HCT116 (cell line): ENCODE results near the gene NEK6. TPM values are rescaled to one million over a fixed set of nuclear protein-coding genes. Genes with fewer than 3 reads are reported as not detected.

Experiments
- ATAC-seq: fragments of 200-7000 bp; cut with Tn5 transposase; 2 replicates; pipeline ENCODE4 v1.9.1; 2020; ENCODE audit warnings: mild to moderate bottlenecking, moderate library complexity
- BruUV-seq: library from RNA; stranded (reverse); fragments of 400-500 nt; replicated peaks from 2 replicates; lab custom pipeline; 2021; lab: Mats Ljungman, UMichigan
- CTCF ChIA-PET: fragments of 300-600 bp; sonication (Branson Sonifier 250); formaldehyde crosslinking; loops from one replicate; lab custom pipeline; 2021; ENCODE audit warnings: antibody characterized with exemption; lab: Charles Lee
- POLR2A ChIA-PET: fragments of 300-600, 350-600 bp; sonication (Branson Sonifier 250); formaldehyde crosslinking; loops from one replicate; lab custom pipeline; 2021; ENCODE audit warnings: antibody characterized with exemption; lab: Charles Lee
- RAD21 ChIA-PET, 2 experiments: fragments of 300-600 bp; sonication (Branson Sonifier 250); formaldehyde crosslinking; loops; one replicate each; lab custom pipeline; 2023; ENCODE audit warnings: low total read pairs in 2 of 2; ENCODE audit not compliant: uncharacterized antibody in 2 of 2, unreplicated experiment in 2 of 2, low non-redundant PET in 1 of 2; lab: Charles Lee
- DNase-seq: peaks from one replicate; pipeline ENCODE4 v3.0.0-alpha.2; 2010; ENCODE audit warnings: low read depth, low spot score
- H2AFZ ChIP-seq: fragments of 200-600 bp; shearing (Covaris generic), sonication (generic); 2 replicates; pipeline ENCODE4 v1.6.1; 2017; ENCODE audit warnings: low read depth, mixed run types, mixed read lengths, antibody characterized with exemption, low read length; ENCODE audit not compliant: poor library complexity, severe bottlenecking
- H3K27ac ChIP-seq: 2 replicates; pipeline ENCODE4 v1.5.1; 2012; ENCODE audit warnings: low read depth, low read length
- H3K27me3 ChIP-seq: fragments of 200-600 bp; sonication (generic); 2 replicates; pipeline ENCODE4 v1.6.1; 2016; ENCODE audit warnings: mixed run types, low read length, mixed read lengths; ENCODE audit not compliant: insufficient read depth
- H3K36me3 ChIP-seq, 2 experiments: fragments of 200-500 bp in 1 of 2; fragments of 200-600 bp in 1 of 2; sonication (Bioruptor generic) in 1 of 2; sonication (generic) in 1 of 2; 2 replicates each; pipeline versions ENCODE4 v1.5.1 to v1.6.1; 2014 to 2016; ENCODE audit warnings: low read length in 2 of 2, inconsistent platforms in 1 of 2, mixed read lengths in 1 of 2, mixed run types in 1 of 2; ENCODE audit not compliant: insufficient read depth in 2 of 2, control insufficient read depth in 1 of 2
- H3K4me1 ChIP-seq, 2 experiments: fragments of 200-600 bp in 1 of 2; sonication (generic) in 1 of 2; 2 replicates each; pipeline versions ENCODE4 v1.5.1 to v1.6.1; 2012 to 2017; ENCODE audit warnings: low read length in 2 of 2, inconsistent platforms in 1 of 2, mild to moderate bottlenecking in 1 of 2, mixed read lengths in 1 of 2, mixed run types in 1 of 2, moderate library complexity in 1 of 2; ENCODE audit not compliant: insufficient read depth in 2 of 2, control insufficient read depth in 1 of 2
- H3K4me2 ChIP-seq: fragments of 200-600 bp; sonication (generic); 2 replicates; pipeline ENCODE4 v1.6.1; 2017; ENCODE audit warnings: mixed run types, low read length, mixed read lengths
- H3K4me3 ChIP-seq, 2 experiments: fragments of 200-600 bp in 1 of 2; sonication (generic) in 1 of 2; replicated peaks in 1 of 2; 2 replicates each; pipeline ENCODE4 v1.5.1; 2011 to 2016; ENCODE audit warnings: low read length in 2 of 2, control low read depth in 1 of 2, low read depth in 1 of 2, mild to moderate bottlenecking in 1 of 2, mixed read lengths in 1 of 2, mixed run types in 1 of 2
- H3K79me2 ChIP-seq: fragments of 200-600 bp; sonication (generic); 2 replicates; pipeline ENCODE4 v1.6.1; 2017; ENCODE audit warnings: mild to moderate bottlenecking, mixed run types, low read length, moderate library complexity, mixed read lengths; ENCODE audit not compliant: insufficient read depth
- H3K9ac ChIP-seq: fragments of 200-600 bp; sonication (generic); 2 replicates; pipeline ENCODE4 v1.6.1; 2016; ENCODE audit warnings: low read length, mixed read lengths
- H3K9me2 ChIP-seq: fragments of 200-600 bp; sonication (generic), shearing (Covaris generic); 2 replicates; pipeline ENCODE4 v1.6.1; 2017; ENCODE audit warnings: mixed run types, mild to moderate bottlenecking, moderate library complexity; ENCODE audit not compliant: insufficient read depth
- H3K9me3 ChIP-seq, 2 experiments: fragments of 200-500 bp in 1 of 2; fragments of 200-600 bp in 1 of 2; sonication (Bioruptor generic) in 1 of 2; sonication (generic) in 1 of 2; 2 replicates each; pipeline ENCODE4 v1.6.1; 2014 to 2017; ENCODE audit warnings: low read length in 2 of 2, mixed read lengths in 2 of 2, inconsistent platforms in 1 of 2, low read depth in 1 of 2, mild to moderate bottlenecking in 1 of 2, mixed run types in 1 of 2, moderate library complexity in 1 of 2; ENCODE audit not compliant: control insufficient read depth in 1 of 2, insufficient read depth in 1 of 2
- H4K20me1 ChIP-seq: fragments of 200-600 bp; sonication (generic), shearing (Covaris generic); 2 replicates; pipeline ENCODE4 v1.6.1; 2017; ENCODE audit warnings: mixed run types, mild to moderate bottlenecking, moderate library complexity; ENCODE audit not compliant: insufficient read depth
- ATF3 ChIP-seq: IDR thresholded peaks from 2 replicates; pipeline ENCODE4 v1.6.1; 2012
- CBX3 ChIP-seq: IDR thresholded peaks from 2 replicates; pipeline ENCODE4 v1.6.1; 2012; ENCODE audit warnings: low read depth
- CEBPB ChIP-seq: IDR thresholded peaks from 2 replicates; pipeline ENCODE4 v1.6.1; 2012; ENCODE audit warnings: low read depth
- CTCF ChIP-seq, 3 experiments: fragments of 200-600 bp in 1 of 3; sonication (generic) in 1 of 3; IDR thresholded peaks in 2 of 3; conservative IDR thresholded peaks in 1 of 3; 2 replicates each; pipeline ENCODE4 v1.5.1; 2012 to 2017; ENCODE audit warnings: low read depth in 2 of 3, low read length in 2 of 3, antibody characterized with exemption in 1 of 3, borderline replicate concordance in 1 of 3, control low read depth in 1 of 3, mild to moderate bottlenecking in 1 of 3, mixed read lengths in 1 of 3, mixed run types in 1 of 3, moderate library complexity in 1 of 3; ENCODE audit not compliant: insufficient read depth in 1 of 3
- EGR1 ChIP-seq: IDR thresholded peaks from 2 replicates; pipeline ENCODE4 v1.6.1; 2012; ENCODE audit warnings: low read depth
- EZH2phosphoT487 ChIP-seq: fragments of 200-600 bp; IDR thresholded peaks from 2 replicates; pipeline ENCODE4 v1.6.1; 2018; ENCODE audit warnings: antibody characterized with exemption, borderline replicate concordance
- FOSL1 ChIP-seq: IDR thresholded peaks from 2 replicates; pipeline ENCODE4 v1.6.1; 2012; ENCODE audit warnings: low read depth
- JUND ChIP-seq: IDR thresholded peaks from 2 replicates; pipeline ENCODE4 v1.6.1; 2012
- MAX ChIP-seq: IDR thresholded peaks from 2 replicates; pipeline ENCODE4 v1.6.1; 2012
- POLR2AphosphoS5 ChIP-seq: IDR thresholded peaks from 2 replicates; pipeline ENCODE4 v1.6.1; 2011; ENCODE audit warnings: mild to moderate bottlenecking, low read depth, low read length, moderate library complexity
- REST ChIP-seq: IDR thresholded peaks from 2 replicates; pipeline ENCODE4 v1.6.1; 2012; ENCODE audit warnings: low read depth
- SIN3A ChIP-seq: IDR thresholded peaks from 2 replicates; pipeline ENCODE4 v1.6.1; 2012; ENCODE audit warnings: low read depth
- SRF ChIP-seq: IDR thresholded peaks from 2 replicates; pipeline ENCODE4 v1.6.1; 2012; ENCODE audit warnings: low read depth
- TCF7L2 ChIP-seq: IDR thresholded peaks from 2 replicates; pipeline ENCODE4 v1.7.0; 2011; ENCODE audit warnings: borderline replicate concordance, inconsistent platforms; ENCODE audit not compliant: insufficient read depth, insufficient read length; ENCODE audit errors: extremely low read depth
- YY1 ChIP-seq: IDR thresholded peaks from 2 replicates; pipeline ENCODE4 v1.6.1; 2011; ENCODE audit warnings: low read length, low read depth, moderate library complexity, mild to moderate bottlenecking; ENCODE audit not compliant: insufficient replicate concordance; ENCODE audit errors: extremely low read depth
- ZNF274 ChIP-seq: fragments of 200-500 bp; sonication (Bioruptor generic); IDR thresholded peaks from 2 replicates; pipeline ENCODE4 v1.6.1; 2014; ENCODE audit warnings: mild to moderate bottlenecking, low read depth, low read length, inconsistent platforms
- intact Hi-C: fragments of 100-400 bp; cut with micrococcal nuclease; formaldehyde crosslinking; loops from 2 replicates; pipeline ENCODE4 v1.10.0; 2022
- total RNA-seq: library from RNA; stranded (reverse); gene quantifications from one replicate; pipeline ENCODE4 v1.2.1, GENCODE V29; 2021; ENCODE audit not compliant: unreplicated experiment

Gene NEK6
- total RNA-seq, 1 experiment from 2014 or later: 40.8 TPM

GRCh38 chr9:124261736-124262648 is 4.2 kb downstream of the NEK6 start:
- CTCF ChIA-PET: no interaction called here
- no peaks in the 10 kb centered on the region for H3K9me3 ChIP-seq
- DNase-seq: no peak
- H4K20me1 ChIP-seq: peaks cover 6% of the 10 kb centered on the region; the same call in 1 of the 2 replicates
- H2AFZ ChIP-seq: no peak overlapping the region
- no peak for ATAC-seq
- H3K9me2 ChIP-seq: no peaks in the 10 kb centered on the region
- RAD21 ChIA-PET: no interaction called here
- peaks cover 24 to 48% of the 10 kb centered on the region in 2 experiments for H3K4me1 ChIP-seq
- no peaks in the 10 kb centered on the region for H3K27me3 ChIP-seq
- BruUV-seq: no TSS peak
- POLR2A ChIA-PET: no interaction called here
- peaks cover 85% of the 10 kb centered on the region for H3K79me2 ChIP-seq
- no peak overlapping the region for H3K4me3 ChIP-seq
- intact Hi-C loops: no loop called here
- peak overlapping the region; percentile 48 for H3K4me2 ChIP-seq
- H3K36me3 ChIP-seq: no peaks in the 10 kb centered on the region
- peak overlapping the region; percentile 19; the same call in 1 of the 2 replicates for H3K9ac ChIP-seq
- H3K27ac ChIP-seq: no peak overlapping the region
- TF ChIP-seq MAX (no peak), TCF7L2 (no peak), EGR1 (no peak), CEBPB (no peak), SIN3A (no peak), FOSL1 (no peak), ATF3 (no peak), YY1 (no peak), ZNF274 (no peak), CTCF (IDR thresholded peaks at IDR 0.05 in 2 of 3, conservative IDR thresholded peaks at IDR 0.05 in 1 of 3; ENCODE audit: borderline replicate concordance in 1 of 3, insufficient read depth in 1 of 3, low read depth in 2 of 3, low read length in 2 of 3) (no peak), EZH2phosphoT487 (no peak), JUND (no peak), REST (no peak), POLR2AphosphoS5 (no peak), CBX3 (no peak), SRF (no peak)
- TF ChIP-seq, all 23 proteins: peak for 0
